Activated B cell treated with CpG ODN at 0.5 μM for 24 hours (primary cell): ENCODE measurements around the gene DIP2A. TPM values are rescaled to one million over a fixed set of nuclear protein-coding genes. Genes with fewer than 3 reads are reported as not detected.

Experiments used
- ATAC-seq: fragments of 200-7000 bp; cut with Tn5 transposase; one replicate; pipeline ENCODE4 v1.10.0; 2021; ENCODE audit warnings: low read depth, mild to moderate bottlenecking, moderate library complexity
- CTCF ChIA-PET: fragments of 350-600 bp; sonication (Branson Sonifier 250); formaldehyde crosslinking; loops from one replicate; lab custom pipeline; 2021; ENCODE audit warnings: antibody characterized with exemption; lab: Charles Lee
- POLR2A ChIA-PET: fragments of 350-600 bp; sonication (Branson Sonifier 250); formaldehyde crosslinking; loops from one replicate; lab custom pipeline; 2021; ENCODE audit warnings: antibody characterized with exemption; lab: Charles Lee
- DNase-seq: peaks from one replicate; pipeline ENCODE4 v3.0.0; 2022
- H3K27ac Mint-ChIP-seq: one replicate; pipeline ENCODE4 v1.8.0; 2020; ENCODE audit warnings: mixed read lengths
- H3K27me3 Mint-ChIP-seq: one replicate; pipeline ENCODE4 v1.8.0; 2021; ENCODE audit warnings: mixed read lengths
- H3K36me3 Mint-ChIP-seq: one replicate; pipeline ENCODE4 v1.8.0; 2021; ENCODE audit warnings: low read depth, mixed read lengths
- H3K4me1 Mint-ChIP-seq: one replicate; pipeline ENCODE4 v1.8.0; 2021; ENCODE audit warnings: mixed read lengths
- H3K4me3 Mint-ChIP-seq: one replicate; pipeline ENCODE4 v1.8.0; 2020; ENCODE audit warnings: mild to moderate bottlenecking, mixed read lengths
- H3K9me3 Mint-ChIP-seq: one replicate; pipeline ENCODE4 v1.8.0; 2020; ENCODE audit warnings: mixed read lengths
- CTCF ChIP-seq: fragments of 200-600 bp; IDR thresholded peaks from one replicate; pipeline ENCODE4 v1.8.0; 2022; ENCODE audit warnings: antibody characterized with exemption, mild to moderate bottlenecking
- intact Hi-C: fragments of 100-400 bp; cut with micrococcal nuclease; formaldehyde crosslinking; loops from one replicate; pipeline ENCODE4 v1.15.1; 2024
- total RNA-seq: library from RNA; stranded (reverse); gene quantifications from 2 replicates; pipeline ENCODE4 v1.2.3, GENCODE V29; 2022

The DIP2A gene
- total RNA-seq, 1 donor from 2014 or later: 32.1 TPM

DNA sequence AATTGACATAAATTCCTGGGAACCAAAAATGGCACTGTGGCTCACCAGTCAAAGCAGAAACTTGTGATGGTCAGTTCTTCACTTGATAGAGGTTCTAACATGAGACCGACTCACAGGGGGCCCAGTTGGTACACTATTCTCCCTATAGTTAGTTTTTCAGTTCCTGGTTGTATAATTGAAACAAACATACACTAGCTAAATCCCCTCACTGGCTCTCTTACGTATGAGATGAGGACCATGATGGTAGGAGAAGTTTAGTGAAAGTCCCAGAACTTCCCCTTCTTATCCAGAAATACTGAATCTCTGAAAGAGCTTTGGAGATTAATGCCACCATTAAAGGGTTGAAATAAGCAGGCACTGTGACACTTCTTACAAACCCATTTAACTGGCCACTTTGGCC, 148.9 kb downstream of the DIP2A start:
- ATAC-seq: no peak
- H3K36me3 Mint-ChIP-seq: no peaks in the 10 kb centered on the region
- H3K27ac Mint-ChIP-seq: no peak overlapping the region
- no peak for TF ChIP-seq CTCF
- H3K4me1 Mint-ChIP-seq: peaks cover 26% of the 10 kb centered on the region
- H3K9me3 Mint-ChIP-seq: peaks cover 4% of the 10 kb centered on the region
- DNase-seq: no peak
- POLR2A ChIA-PET: interaction anchor here (1.6 kb wide), 1 partner anchor 28 kb away, joined by 6 read pairs; the partner anchor contains the start of gene PRMT2
- peaks cover 5% of the 10 kb centered on the region for H3K27me3 Mint-ChIP-seq
- intact Hi-C loops: no loop called here
- CTCF ChIA-PET: no interaction called here
- H3K4me3 Mint-ChIP-seq: no peak overlapping the region

DNA sequence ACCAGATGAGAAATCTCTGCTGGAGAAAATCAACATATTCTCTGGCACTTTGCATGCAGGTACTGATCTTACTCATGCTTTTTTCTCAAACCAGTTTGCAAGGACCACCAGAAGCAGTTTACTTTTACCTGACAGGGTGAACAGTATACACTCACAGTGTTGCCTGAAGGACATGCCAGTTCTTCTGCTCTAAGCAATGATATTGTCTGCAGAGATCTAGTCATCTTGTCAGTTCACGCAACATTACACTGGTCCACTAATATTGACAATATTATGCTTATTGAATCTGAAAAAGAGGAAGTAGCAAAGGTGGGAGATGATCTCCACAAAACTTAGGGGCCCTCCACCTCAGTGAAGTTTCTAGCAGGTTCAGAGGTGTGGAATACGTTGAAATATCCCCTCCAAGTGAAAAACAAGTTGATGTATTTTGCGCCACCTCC, 150.0 kb downstream of the DIP2A start:
- Mint-ChIP-seq H3K4me1 (peaks cover 26% of the 10 kb centered on the region), H3K36me3 (no peaks in the 10 kb centered on the region), H3K9me3 (peaks cover 4% of the 10 kb centered on the region), H3K4me3 (no peak overlapping the region), H3K27ac (no peak overlapping the region), H3K27me3 (peaks cover 5% of the 10 kb centered on the region)
- no peak for ATAC-seq
- intact Hi-C loops: no loop called here
- CTCF ChIA-PET: no interaction called here
- POLR2A ChIA-PET: interaction anchor here (1.2 kb wide), 1 partner anchor 26 kb away, joined by 10 read pairs; the partner anchor contains the start of gene PRMT2
- no peak for DNase-seq
- TF ChIP-seq CTCF: no peak

- Mint-ChIP-seq H3K36me3 (no peaks in the 10 kb centered on the region), H3K27me3 (peaks cover 6% of the 10 kb centered on the region), H3K4me1 (peaks cover 26% of the 10 kb centered on the region), H3K4me3 (no peak overlapping the region), H3K27ac (no peak overlapping the region), H3K9me3 (peaks cover 4% of the 10 kb centered on the region)
- ChIA-PET POLR2A (no interaction called here), CTCF (no interaction called here)
- ATAC-seq (no peak), DNase-seq (no peak)
- intact Hi-C loops: no loop called here
- TF ChIP-seq CTCF: no peak
These were observed 151.5 kb downstream of the DIP2A start for GRCh38 chr21:46610018-46610701.

GRCh38 chr21:46613391-46613790, 154.7 kb downstream of the DIP2A start:
- no peak for TF ChIP-seq CTCF
- H3K36me3 Mint-ChIP-seq: no peaks in the 10 kb centered on the region
- no peak overlapping the region for H3K27ac Mint-ChIP-seq
- DNase-seq (no peak), ATAC-seq (no peak)
- H3K4me3 Mint-ChIP-seq: no peak overlapping the region
- CTCF ChIA-PET: no interaction called here
- H3K4me1 Mint-ChIP-seq: peaks cover 8% of the 10 kb centered on the region
- intact Hi-C loops: no loop called here
- POLR2A ChIA-PET: no interaction called here
- peaks cover 4% of the 10 kb centered on the region for H3K9me3 Mint-ChIP-seq
- H3K27me3 Mint-ChIP-seq: peaks cover 19% of the 10 kb centered on the region

DNA sequence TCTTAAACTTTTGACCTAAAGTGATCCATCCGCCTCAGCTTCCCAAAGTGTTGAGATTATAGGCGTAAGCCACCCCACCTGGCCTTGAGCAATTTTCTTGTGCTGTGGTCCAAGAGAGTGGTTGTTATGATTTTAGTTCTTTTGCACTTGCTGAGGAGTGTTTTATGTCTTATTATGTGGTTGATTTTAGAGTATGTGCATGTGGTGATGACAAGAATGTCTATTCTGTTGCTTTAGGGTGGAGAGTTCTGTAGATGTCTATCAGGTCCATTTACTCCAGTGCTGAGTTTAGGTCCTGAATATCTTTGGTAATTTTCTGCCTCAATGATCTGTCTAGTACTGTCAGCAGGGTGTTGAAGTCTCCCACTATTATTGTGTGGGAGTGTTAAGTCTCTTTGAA, 157.4 kb downstream of the DIP2A start:
- ChIA-PET POLR2A (no interaction called here), CTCF (no interaction called here)
- intact Hi-C loops: no loop called here
- Mint-ChIP-seq H3K4me3 (no peak overlapping the region), H3K4me1 (no peaks in the 10 kb centered on the region), H3K36me3 (no peaks in the 10 kb centered on the region), H3K27me3 (peaks cover 15% of the 10 kb centered on the region), H3K27ac (no peak overlapping the region), H3K9me3 (no peaks in the 10 kb centered on the region)
- ATAC-seq (no peak), DNase-seq (no peak)
- TF ChIP-seq CTCF: no peak
